H1 (cell line): Measurements from ENCODE around the gene UIMC1. TPM values are rescaled to one million over a fixed set of nuclear protein-coding genes. Genes with fewer than 3 reads are reported as not detected.

Source experiments
- CBX8 ChIP-seq: fragments of 300-800, 300-1000 bp; sonication (generic); IDR thresholded peaks from 2 replicates; pipeline ENCODE4 v1.7.1; 2016; ENCODE audit warnings: low read depth, low read length, borderline replicate concordance
- SP2 ChIP-seq: IDR thresholded peaks from 2 replicates; pipeline ENCODE4 v1.6.1; 2012; ENCODE audit warnings: mild to moderate bottlenecking, low read length, inconsistent platforms
- polyA plus RNA-seq, 7 experiments: library from polyadenylated mRNA; depleted of rRNA in 3 of 7; stranded (reverse) in 5 of 7; unstranded in 2 of 7; fragments of >200 nt in 5 of 7; fragments of 200-250 nt in 2 of 7; gene quantifications; 1 replicate in 5 of 7; 2 replicates in 1 of 7; 4 replicates in 1 of 7; pipeline versions ENCODE4 v1.2.1 to v1.2.3, GENCODE V29; 2011 to 2013; ENCODE audit warnings: missing spikeins in 2 of 7, mixed read lengths in 2 of 7
- total RNA-seq: library from RNA; stranded (reverse); fragmentation: NEBNext Ultra II Directional; extraction: Animal tissue kit (Norgen Biotek cat#: 25700); gene quantifications from 2 replicates; pipeline ENCODE4 v1.2.1, GENCODE V29; 2021

The UIMC1 gene
- total and polyA plus RNA-seq, 2 of the 8 experiments (the other 6 are each of a cell fraction or from before 2014, with no cell fraction given), result 12.8 to 43.7 TPM

GRCh38 chr5:176906796-176907195 is 99.8 kb downstream of the UIMC1 start (continued):
- TF ChIP-seq CBX8, result no peak
- no peak for TF ChIP-seq SP2
- TF ChIP-seq, all 59 proteins: peak for 0
